ENCODE results near the gene BPIFB1.

GRCh38 chr20:33337531-33338165 is 54.6 kb downstream of the BPIFB1 start:
- TF ChIP-seq POLR2A (IDR thresholded peaks at IDR 0.05; ENCODE audit: insufficient read depth in 1 of 2, low read depth in 2 of 2, low read length in 2 of 2) (no peak), SETDB1 (CRISPR knock-in tag; IDR thresholded peaks at IDR 0.05; ENCODE audit: borderline replicate concordance) (no peak), HOXA7 (CRISPR knock-in tag; IDR thresholded peaks at IDR 0.05) (no peak), ZNF589 (CRISPR knock-in tag; conservative IDR thresholded peaks at IDR 0.05) (no peak), MAFK (conservative IDR thresholded peaks at IDR 0.05 in 1 of 2, IDR thresholded peaks at IDR 0.05 in 1 of 2; ENCODE audit: low read length in 2 of 2) (no peak), MAFG (CRISPR knock-in tag; IDR thresholded peaks at IDR 0.05) (no peak), REST (IDR thresholded peaks at IDR 0.05; ENCODE audit: borderline replicate concordance in 1 of 2, low read depth in 1 of 2, low read length in 2 of 2) (no peak), ASH2L (IDR thresholded peaks at IDR 0.05; ENCODE audit: insufficient read length, low read depth, low read length) (no peak)
- TF ChIP-seq, protein P1, sequence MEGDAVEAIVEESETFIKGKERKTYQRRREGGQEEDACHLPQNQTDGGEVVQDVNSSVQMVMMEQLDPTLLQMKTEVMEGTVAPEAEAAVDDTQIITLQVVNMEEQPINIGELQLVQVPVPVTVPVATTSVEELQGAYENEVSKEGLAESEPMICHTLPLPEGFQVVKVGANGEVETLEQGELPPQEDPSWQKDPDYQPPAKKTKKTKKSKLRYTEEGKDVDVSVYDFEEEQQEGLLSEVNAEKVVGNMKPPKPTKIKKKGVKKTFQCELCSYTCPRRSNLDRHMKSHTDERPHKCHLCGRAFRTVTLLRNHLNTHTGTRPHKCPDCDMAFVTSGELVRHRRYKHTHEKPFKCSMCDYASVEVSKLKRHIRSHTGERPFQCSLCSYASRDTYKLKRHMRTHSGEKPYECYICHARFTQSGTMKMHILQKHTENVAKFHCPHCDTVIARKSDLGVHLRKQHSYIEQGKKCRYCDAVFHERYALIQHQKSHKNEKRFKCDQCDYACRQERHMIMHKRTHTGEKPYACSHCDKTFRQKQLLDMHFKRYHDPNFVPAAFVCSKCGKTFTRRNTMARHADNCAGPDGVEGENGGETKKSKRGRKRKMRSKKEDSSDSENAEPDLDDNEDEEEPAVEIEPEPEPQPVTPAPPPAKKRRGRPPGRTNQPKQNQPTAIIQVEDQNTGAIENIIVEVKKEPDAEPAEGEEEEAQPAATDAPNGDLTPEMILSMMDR (CRISPR knock-in tag; IDR thresholded peaks at IDR 0.05) = no peak
- TF ChIP-seq, protein P2, sequence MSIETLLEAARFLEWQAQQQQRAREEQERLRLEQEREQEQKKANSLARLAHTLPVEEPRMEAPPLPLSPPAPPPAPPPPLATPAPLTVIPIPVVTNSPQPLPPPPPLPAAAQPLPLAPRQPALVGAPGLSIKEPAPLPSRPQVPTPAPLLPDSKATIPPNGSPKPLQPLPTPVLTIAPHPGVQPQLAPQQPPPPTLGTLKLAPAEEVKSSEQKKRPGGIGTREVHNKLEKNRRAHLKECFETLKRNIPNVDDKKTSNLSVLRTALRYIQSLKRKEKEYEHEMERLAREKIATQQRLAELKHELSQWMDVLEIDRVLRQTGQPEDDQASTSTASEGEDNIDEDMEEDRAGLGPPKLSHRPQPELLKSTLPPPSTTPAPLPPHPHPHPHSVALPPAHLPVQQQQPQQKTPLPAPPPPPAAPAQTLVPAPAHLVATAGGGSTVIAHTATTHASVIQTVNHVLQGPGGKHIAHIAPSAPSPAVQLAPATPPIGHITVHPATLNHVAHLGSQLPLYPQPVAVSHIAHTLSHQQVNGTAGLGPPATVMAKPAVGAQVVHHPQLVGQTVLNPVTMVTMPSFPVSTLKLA (IDR thresholded peaks at IDR 0.05) = no peak

Measured in HepG2 (cell line).